Uterus (tissue), 2 donors: Measurements from ENCODE around the gene GJA1.
"Not testable (repeated sequence)": the region's sequence is repeated elsewhere in the genome, so short reads cannot be mapped to it uniquely, and the experiment has no call there.

Experiments
- CTCF ChIP-seq, 4 experiments: fragments of 200-600 bp in 2 of 4; fragments of 450-650 bp in 2 of 4; sonication (generic) in 2 of 4; IDR thresholded peaks; one replicate each; pipeline ENCODE4 v1.5.1; 2016 to 2019; ENCODE audit warnings: antibody characterized with exemption in 4 of 4, mild to moderate bottlenecking in 2 of 4, moderate library complexity in 1 of 4
- POLR2A ChIP-seq, 2 donors: fragments of 450-650 bp; IDR thresholded peaks; one replicate each; pipeline ENCODE4 v1.6.1; 2016; ENCODE audit warnings: antibody characterized with exemption in 2 of 2, mild to moderate bottlenecking in 1 of 2, moderate library complexity in 1 of 2

GRCh38 chr6:121431776-121432175, 3.7 kb upstream of the GJA1 start:
- TF ChIP-seq CTCF, POLR2A (IDR thresholded peaks at IDR 0.05): not testable (repeated sequence)
